Nephron (organoid): Measurements from ENCODE around the gene PORCN.
A peak's percentile ranks its signal among the peaks of the same experiment; 100 is the strongest.

Experiments
- H3K27ac Mint-ChIP-seq, 3 experiments: 2 replicates each; pipeline ENCODE4 v1.8.0; 2020; ENCODE audit warnings: mixed read lengths in 3 of 3, mild to moderate bottlenecking in 2 of 3, moderate library complexity in 1 of 3
- H3K27me3 Mint-ChIP-seq: 2 replicates; pipeline ENCODE4 v1.8.0; 2021; ENCODE audit warnings: low read depth, mild to moderate bottlenecking, moderate library complexity, mixed read lengths
- H3K36me3 Mint-ChIP-seq: 2 replicates; pipeline ENCODE4 v1.8.0; 2020; ENCODE audit warnings: low read depth, mixed read lengths
- H3K4me1 Mint-ChIP-seq: 2 replicates; pipeline ENCODE4 v1.8.0; 2020; ENCODE audit warnings: mixed read lengths
- H3K4me3 Mint-ChIP-seq, 3 experiments: 2 replicates each; pipeline ENCODE4 v1.8.0; 2020; ENCODE audit warnings: mild to moderate bottlenecking in 3 of 3, mixed read lengths in 3 of 3, moderate library complexity in 2 of 3
- H3K9me3 Mint-ChIP-seq: 2 replicates; pipeline ENCODE4 v1.8.0; 2020; ENCODE audit warnings: mixed read lengths
- CTCF ChIP-seq, 3 experiments: fragments of 200-600 bp; sonication (generic); IDR thresholded peaks; one replicate each; pipeline ENCODE4 v1.5.0; 2021; ENCODE audit warnings: antibody characterized with exemption in 3 of 3; ENCODE audit not compliant: unreplicated experiment in 3 of 3

Gene PORCN

GRCh38 chrX:48470110-48470832 lies 38.5 kb upstream of the PORCN start, which contains the start of gene SLC38A5:
SLC38A5 (minus strand) TSS chrX:48470260; CDS start chrX:48467924, 2,336 bp downstream.
- Mint-ChIP-seq H3K9me3 (peaks cover 13% of the 10 kb centered on the region), H3K36me3 (no peaks in the 10 kb centered on the region), H3K27me3 (peaks cover 17% of the 10 kb centered on the region), H3K4me3 (peak within 1 kb of the TSS; percentile 44 to 77 (median 63)), H3K4me1 (peaks cover 36% of the 10 kb centered on the region), H3K27ac (peak within 1 kb of the TSS in 1 of 3 experiments; percentile 15)
- TF ChIP-seq CTCF (IDR thresholded peaks at IDR 0.05; ENCODE audit: unreplicated experiment in 3 of 3), result no peak

GRCh38 chrX:48470833-48471118 lies 38.0 kb upstream of the PORCN start:
- Mint-ChIP-seq H3K27me3 (peaks cover 17% of the 10 kb centered on the region), H3K4me3 (no peak overlapping the region), H3K36me3 (no peaks in the 10 kb centered on the region), H3K27ac (no peak overlapping the region), H3K9me3 (peaks cover 10% of the 10 kb centered on the region), H3K4me1 (peaks cover 33% of the 10 kb centered on the region)
- no peak for TF ChIP-seq CTCF (IDR thresholded peaks at IDR 0.05; ENCODE audit: unreplicated experiment in 3 of 3)

- peaks cover 35% of the 10 kb centered on the region for H3K4me1 Mint-ChIP-seq
- peaks cover 10% of the 10 kb centered on the region for H3K9me3 Mint-ChIP-seq
- H3K4me3 Mint-ChIP-seq, result no peak overlapping the region
- H3K27me3 Mint-ChIP-seq, result peaks cover 17% of the 10 kb centered on the region
- TF ChIP-seq CTCF (IDR thresholded peaks at IDR 0.05; ENCODE audit: unreplicated experiment in 3 of 3), result no peak
- H3K27ac Mint-ChIP-seq, result no peak overlapping the region
- no peaks in the 10 kb centered on the region for H3K36me3 Mint-ChIP-seq
Observed at GRCh38 chrX:48471504-48471903, 37.3 kb upstream of the PORCN start.

- Mint-ChIP-seq H3K4me1 (peaks cover 36% of the 10 kb centered on the region), H3K36me3 (no peaks in the 10 kb centered on the region), H3K27ac (no peak overlapping the region), H3K9me3 (peaks cover 13% of the 10 kb centered on the region), H3K27me3 (peaks cover 15% of the 10 kb centered on the region), H3K4me3 (no peak overlapping the region)
- TF ChIP-seq CTCF (IDR thresholded peaks at IDR 0.05; ENCODE audit: unreplicated experiment in 3 of 3), result no peak
Observed at GRCh38 chrX:48472225-48472624, 36.6 kb upstream of the PORCN start.

- peaks cover 14% of the 10 kb centered on the region for H3K9me3 Mint-ChIP-seq
- no peaks in the 10 kb centered on the region for H3K36me3 Mint-ChIP-seq
- no peak for TF ChIP-seq CTCF (IDR thresholded peaks at IDR 0.05; ENCODE audit: unreplicated experiment in 3 of 3)
- peaks cover 7% of the 10 kb centered on the region for H3K27me3 Mint-ChIP-seq
- peaks cover 28% of the 10 kb centered on the region for H3K4me1 Mint-ChIP-seq
- peak overlapping the region in 1 of 3 experiments; percentile 26 for H3K4me3 Mint-ChIP-seq
- H3K27ac Mint-ChIP-seq, result no peak overlapping the region
Observed at GRCh38 chrX:48472851-48473703, 35.7 kb upstream of the PORCN start.
